ENCODE results near the gene RAB36. TPM values are rescaled to one million over a fixed set of nuclear protein-coding genes. Genes with fewer than 3 reads are reported as not detected.

The RAB36 gene
- total RNA-seq, 2 experiments from 2014 or later, result 0.20 to 0.22 TPM

DNA sequence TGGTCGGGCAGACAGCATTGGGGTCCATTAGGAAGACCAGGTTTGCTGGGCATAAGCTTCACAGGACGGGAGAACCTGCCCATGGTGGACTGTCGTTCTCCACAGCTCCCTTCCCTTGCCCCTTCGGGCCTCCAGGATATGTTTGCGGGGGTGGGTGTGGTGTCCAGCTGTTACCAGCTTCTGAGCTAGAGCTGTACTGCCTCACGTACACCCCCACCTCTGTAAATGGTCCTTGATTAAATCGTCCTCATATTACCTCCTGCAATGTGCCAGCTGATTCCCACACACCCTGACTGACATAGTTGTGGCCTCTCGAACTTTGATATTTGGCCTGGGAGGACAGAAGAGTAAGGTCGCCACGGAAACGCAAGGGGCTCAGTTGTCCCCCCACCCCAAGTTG, 18.8 kb downstream of the RAB36 start:
- H3K36me3 Mint-ChIP-seq (ENCODE audit: low read depth), result no peaks in the 10 kb centered on the region
- H3K9me3 Mint-ChIP-seq, result no peaks in the 10 kb centered on the region

DNA sequence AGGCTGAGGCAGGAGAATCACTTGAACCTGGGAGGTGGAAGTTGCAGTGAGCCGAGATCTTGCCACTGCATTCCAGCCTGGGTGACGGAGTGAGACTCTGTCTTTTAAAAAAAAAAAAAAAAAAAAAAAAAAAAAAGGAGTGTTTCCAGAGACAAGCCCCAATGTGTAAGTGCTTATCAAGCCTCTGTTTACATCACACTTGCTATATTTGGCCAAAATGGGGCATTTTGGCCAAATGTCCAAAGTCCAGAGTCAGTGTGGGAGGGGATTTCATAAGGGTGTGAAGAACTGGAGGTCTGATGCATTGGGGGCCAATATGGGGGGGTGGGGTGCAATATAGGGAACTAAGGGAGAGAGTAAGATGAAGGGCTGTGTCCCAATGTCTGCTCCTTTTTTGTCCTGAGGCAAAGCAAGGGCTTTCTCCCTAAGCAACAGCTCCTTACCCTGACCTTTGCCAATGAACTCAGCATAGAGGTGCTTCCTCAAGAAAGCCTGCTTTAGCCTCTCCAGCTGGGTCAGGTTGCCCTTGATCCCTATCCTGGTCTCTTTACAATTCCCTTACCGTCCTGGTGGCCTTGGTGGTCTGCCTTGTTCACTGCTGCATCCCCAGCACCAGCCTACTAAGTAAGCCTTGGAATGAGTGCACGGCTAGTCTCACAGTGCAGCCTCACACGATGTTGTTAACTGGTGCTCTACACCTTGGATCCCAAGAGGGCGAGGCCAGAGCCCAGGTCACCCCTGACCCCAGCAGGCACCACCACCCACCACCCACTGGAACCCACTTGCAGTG, 21.0 kb downstream of the RAB36 start:
- Mint-ChIP-seq H3K4me3 (no peak overlapping the region), H3K36me3 (ENCODE audit: low read depth) (no peaks in the 10 kb centered on the region), H3K27me3 (no peaks in the 10 kb centered on the region), H3K9me3 (no peaks in the 10 kb centered on the region), H3K4me1 (ENCODE audit: low read depth) (no peaks in the 10 kb centered on the region), H3K27ac (no peak overlapping the region)
- TF ChIP-seq, protein P1, sequence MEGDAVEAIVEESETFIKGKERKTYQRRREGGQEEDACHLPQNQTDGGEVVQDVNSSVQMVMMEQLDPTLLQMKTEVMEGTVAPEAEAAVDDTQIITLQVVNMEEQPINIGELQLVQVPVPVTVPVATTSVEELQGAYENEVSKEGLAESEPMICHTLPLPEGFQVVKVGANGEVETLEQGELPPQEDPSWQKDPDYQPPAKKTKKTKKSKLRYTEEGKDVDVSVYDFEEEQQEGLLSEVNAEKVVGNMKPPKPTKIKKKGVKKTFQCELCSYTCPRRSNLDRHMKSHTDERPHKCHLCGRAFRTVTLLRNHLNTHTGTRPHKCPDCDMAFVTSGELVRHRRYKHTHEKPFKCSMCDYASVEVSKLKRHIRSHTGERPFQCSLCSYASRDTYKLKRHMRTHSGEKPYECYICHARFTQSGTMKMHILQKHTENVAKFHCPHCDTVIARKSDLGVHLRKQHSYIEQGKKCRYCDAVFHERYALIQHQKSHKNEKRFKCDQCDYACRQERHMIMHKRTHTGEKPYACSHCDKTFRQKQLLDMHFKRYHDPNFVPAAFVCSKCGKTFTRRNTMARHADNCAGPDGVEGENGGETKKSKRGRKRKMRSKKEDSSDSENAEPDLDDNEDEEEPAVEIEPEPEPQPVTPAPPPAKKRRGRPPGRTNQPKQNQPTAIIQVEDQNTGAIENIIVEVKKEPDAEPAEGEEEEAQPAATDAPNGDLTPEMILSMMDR (IDR thresholded peaks at IDR 0.05), result no peak
- ChIA-PET CTCF (interaction anchor here (1.0 kb wide), 1 partner anchor 116 kb away, joined by 4 read pairs; no protein-coding TSS in a partner anchor), POLR2A (interaction anchor here (0.6 to 0.9 kb wide), 2 partner anchors 9 to 125 kb away, joined by 3 to 4 read pairs; no protein-coding TSS in a partner anchor)
- ATAC-seq (no peak), DNase-seq (no peak)
- intact Hi-C loops (cut with micrococcal nuclease), result no loop called here

More for the DNA sequence above, 18.8 kb downstream of the RAB36 start:
- Mint-ChIP-seq H3K27me3 (no peaks in the 10 kb centered on the region), H3K4me3 (no peak overlapping the region), H3K27ac (no peak overlapping the region), H3K4me1 (ENCODE audit: low read depth) (no peaks in the 10 kb centered on the region)
- TF ChIP-seq, protein P1 (IDR thresholded peaks at IDR 0.05), result no peak
- ChIA-PET POLR2A (no interaction called here), CTCF (interaction anchor here (1.2 to 2.5 kb wide), 2 partner anchors 14 to 126 kb away, joined by 4 to 9 read pairs; no protein-coding TSS in a partner anchor)
- DNase-seq (no peak), ATAC-seq (no peak)
- intact Hi-C loops (cut with micrococcal nuclease), result no loop called here

DNA sequence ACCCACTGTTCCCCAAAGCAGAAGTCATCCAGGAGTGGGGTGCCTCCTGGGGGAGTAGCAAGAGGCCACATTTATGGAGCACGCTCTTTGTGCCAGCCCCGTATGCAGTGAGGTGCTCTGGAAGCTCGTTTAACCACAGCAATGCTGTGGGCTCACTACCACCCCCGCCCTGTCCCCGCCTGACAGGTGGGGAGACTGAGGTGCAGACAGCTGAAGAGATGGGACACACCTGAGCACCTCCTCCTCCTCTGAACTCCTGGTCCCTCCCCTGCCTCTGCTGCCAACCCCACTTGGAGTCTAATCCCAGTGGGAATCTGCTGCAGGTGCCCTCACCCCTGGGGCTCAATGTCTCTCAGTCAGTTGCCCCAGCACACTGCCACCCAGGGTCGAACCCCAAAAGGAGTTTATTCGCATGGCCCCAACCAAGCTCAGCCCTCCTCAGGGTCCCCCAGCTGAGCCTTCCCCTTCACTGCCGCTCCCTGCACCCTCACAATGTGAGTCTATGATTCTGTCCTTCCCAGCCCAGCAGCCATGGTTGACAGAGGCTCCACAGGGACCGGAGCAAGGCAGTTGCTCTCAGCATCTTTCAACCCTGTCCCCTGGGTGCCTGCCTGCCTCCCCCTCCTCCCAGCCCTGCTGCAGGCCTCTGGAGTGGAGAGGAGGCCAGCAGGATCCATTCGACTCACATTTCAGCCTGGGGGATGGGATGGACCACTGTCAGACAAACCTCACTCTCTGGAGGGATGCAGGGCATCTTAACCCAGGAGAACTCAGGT, 21.8 kb downstream of the RAB36 start:
- H3K4me1 Mint-ChIP-seq (ENCODE audit: low read depth), result no peaks in the 10 kb centered on the region
- ChIA-PET POLR2A (no interaction called here), CTCF (interaction anchor here (1.3 kb wide), 1 partner anchor 209 kb away, joined by 3 read pairs; no protein-coding TSS in a partner anchor)
- ATAC-seq (no peak), DNase-seq (no peak)
- no peak overlapping the region for H3K4me3 Mint-ChIP-seq
- TF ChIP-seq, protein P1 (IDR thresholded peaks at IDR 0.05), result no peak
- H3K9me3 Mint-ChIP-seq, result no peaks in the 10 kb centered on the region
- no peaks in the 10 kb centered on the region for H3K36me3 Mint-ChIP-seq (ENCODE audit: low read depth)
- no peak overlapping the region for H3K27ac Mint-ChIP-seq
- no peaks in the 10 kb centered on the region for H3K27me3 Mint-ChIP-seq
- intact Hi-C loops (cut with micrococcal nuclease), result no loop called here

DNA sequence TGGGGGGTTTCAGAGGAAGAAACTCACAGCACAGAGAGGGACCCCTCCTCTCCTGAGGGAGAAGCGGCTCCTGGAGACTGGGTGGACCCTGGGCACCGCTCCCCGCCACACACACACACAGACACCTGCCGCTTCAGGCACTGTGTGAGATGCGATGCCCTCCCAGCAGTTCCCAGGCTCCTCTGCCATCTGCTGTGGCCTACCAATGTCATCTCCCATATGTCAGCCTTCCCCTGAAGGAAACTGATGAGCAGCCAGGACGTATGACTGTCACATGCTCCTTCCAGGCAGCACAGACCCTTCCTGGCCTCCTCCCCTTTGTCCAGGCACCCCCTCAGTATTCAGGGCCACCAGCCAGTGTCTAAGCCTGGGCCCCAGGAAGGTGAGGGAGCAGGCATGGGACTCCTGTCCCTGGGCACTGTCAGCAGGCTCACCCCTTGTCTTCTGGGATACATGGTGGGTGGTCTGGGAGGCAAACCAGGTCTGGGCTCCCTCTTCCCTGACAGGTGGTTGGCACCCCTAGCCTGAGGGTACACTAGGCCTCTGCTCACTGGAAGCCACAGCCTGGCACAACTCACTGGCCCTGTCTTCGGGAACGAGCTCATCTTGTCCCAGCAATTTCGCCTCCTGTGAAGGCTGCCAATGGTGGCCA, 23.2 kb downstream of the RAB36 start:
- ATAC-seq, result no peak
- DNase-seq, result no peak
- Mint-ChIP-seq H3K27ac (no peak overlapping the region), H3K4me1 (ENCODE audit: low read depth) (no peaks in the 10 kb centered on the region), H3K4me3 (no peak overlapping the region), H3K9me3 (no peaks in the 10 kb centered on the region), H3K27me3 (no peaks in the 10 kb centered on the region), H3K36me3 (ENCODE audit: low read depth) (no peaks in the 10 kb centered on the region)
- intact Hi-C loops (cut with micrococcal nuclease), result no loop called here
- CTCF ChIA-PET, result no interaction called here
- TF ChIP-seq, protein P1 (IDR thresholded peaks at IDR 0.05), result no peak
- POLR2A ChIA-PET, result no interaction called here

Data from activated CD8-positive, alpha-beta T cell treated with anti-CD3 and anti-CD28 coated beads for 36 hours (primary cell).